NCI-H446 (cell line): ENCODE measurements around the gene KDM4D.
"Not testable (repeated sequence)": the region's sequence is repeated elsewhere in the genome, so short reads cannot be mapped to it uniquely, and the experiment has no call there.

Source experiments
- DNase-seq, 2 experiments: peaks; one replicate each; lab custom pipeline; 2025; lab: John Stamatoyannopoulos, UW

KDM4D gene

GRCh38 chr11:94973099-94973968 is at the start of gene KDM4D, which contains the start of gene CWC15:
Gene KDM4D (plus strand): TSS chr11:94973709. CDS start chr11:94997373, 23,664 bp downstream.
Gene CWC15 (minus strand): TSS chr11:94973556. CDS start chr11:94972185, 1,371 bp downstream.
- peak; percentile 92 to 97 for DNase-seq

- DNase-seq, result no peak
Measured at GRCh38 chr11:94924171-94924572, 49.3 kb upstream of the KDM4D start.

DNA sequence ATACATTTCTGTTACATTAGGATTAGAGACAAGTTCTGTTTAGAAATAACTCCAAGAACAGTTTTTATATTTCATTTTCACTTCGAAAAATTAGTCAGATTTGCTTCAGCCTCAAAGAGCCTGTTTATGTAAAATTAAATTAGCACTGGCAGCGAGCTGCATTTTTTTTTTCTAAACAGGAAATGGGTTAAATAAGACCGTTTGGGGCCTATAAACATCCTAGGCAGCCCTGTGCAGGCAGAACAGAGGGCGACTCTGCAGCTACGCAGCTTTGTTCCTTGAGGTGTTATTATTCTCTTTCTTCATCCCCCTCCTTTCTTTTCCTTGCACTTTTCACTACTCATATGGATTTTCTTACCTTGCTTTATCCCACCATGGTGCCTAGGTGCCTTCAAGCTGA is 48.9 kb upstream of the KDM4D start:
- DNase-seq, result no peak

DNA sequence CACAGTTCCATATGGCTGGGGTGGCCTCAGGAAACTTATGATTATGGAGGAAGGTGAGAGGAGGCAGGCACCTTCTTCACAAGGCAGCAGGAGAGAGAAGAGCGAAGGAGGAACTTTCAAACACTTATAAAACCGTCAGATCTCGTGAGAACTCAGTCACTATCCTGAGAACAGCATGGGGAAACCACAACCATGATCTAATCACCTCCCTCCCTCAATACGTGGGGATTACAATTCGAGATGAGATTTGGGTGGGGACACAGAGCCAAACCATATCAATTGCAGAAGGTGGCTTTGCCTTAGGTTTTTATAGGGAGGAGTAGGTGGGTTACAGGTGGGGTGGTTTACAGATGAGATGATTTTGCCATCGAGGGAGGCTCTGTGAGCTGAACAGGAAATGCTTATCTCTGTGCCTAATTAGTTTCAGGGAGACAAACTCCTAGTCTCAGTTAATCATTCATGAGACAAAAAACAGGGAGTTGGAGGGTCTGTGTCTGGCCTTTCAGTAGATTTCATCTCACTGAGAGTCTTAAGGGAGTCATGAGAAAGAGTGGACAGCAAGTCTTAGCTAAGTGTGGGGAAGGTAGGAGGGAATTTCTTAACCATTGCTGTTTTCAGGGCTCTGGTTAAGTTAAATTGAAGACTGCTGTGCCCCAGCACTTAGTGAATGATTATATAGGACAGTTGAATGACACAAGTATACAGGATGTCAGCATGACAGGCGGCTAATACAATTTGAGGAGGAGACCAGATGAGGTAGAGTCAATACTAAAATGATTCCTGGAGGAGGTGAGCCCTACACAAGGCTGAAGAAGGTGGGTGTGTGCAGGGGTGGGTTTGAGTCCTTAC is 47.9 kb upstream of the KDM4D start:
- DNase-seq, result no peak

GRCh38 chr11:94926271-94926625 is 47.3 kb upstream of the KDM4D start:
- no peak for DNase-seq

DNA sequence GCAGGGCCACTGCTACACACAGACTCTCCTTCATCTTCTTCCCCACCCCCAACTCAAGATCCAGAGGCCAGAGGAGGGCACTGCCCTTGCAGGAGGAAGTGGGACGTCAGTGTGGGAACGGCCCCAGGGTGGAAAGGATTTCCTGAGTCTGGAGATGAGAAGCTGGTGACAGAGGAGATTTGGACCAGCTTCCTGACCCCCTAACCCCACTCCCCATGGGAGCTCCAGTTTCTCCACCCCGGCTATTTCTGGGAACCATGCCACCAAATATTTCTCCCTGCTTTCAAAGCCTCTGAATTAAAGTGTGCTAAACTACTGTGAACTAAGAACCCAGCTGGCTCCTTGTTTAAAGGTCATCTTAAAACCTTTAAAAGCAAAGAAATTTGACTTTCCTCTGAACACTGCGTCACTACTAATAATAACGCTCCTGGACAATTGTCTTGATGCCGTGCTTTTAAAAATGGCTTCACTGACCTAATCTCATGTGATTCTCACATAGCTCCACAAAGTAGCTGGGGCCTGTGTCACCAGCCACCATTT is 46.7 kb upstream of the KDM4D start:
- DNase-seq, result no peak

- DNase-seq, result no peak
Measured at GRCh38 chr11:94928117-94928990, 45.2 kb upstream of the KDM4D start.

DNA sequence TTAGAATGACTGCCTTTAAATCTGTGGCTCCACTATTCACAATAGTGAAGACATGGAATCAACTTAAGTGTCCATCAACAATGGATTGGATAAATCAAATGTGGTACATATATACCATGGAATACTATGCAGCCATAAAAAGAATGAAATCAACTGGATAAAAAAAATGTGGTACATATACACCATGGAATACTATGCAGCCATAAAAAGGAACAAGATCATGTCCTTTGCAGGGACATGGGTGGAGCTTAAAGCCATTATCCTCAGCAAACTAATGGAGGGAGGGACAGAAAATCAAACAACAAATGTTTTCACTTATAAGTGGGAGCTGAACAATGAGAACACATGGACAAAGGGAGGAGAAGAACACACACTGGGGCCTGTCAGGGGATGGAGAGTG is 41.4 kb upstream of the KDM4D start:
- DNase-seq, result not testable (repeated sequence)

DNA sequence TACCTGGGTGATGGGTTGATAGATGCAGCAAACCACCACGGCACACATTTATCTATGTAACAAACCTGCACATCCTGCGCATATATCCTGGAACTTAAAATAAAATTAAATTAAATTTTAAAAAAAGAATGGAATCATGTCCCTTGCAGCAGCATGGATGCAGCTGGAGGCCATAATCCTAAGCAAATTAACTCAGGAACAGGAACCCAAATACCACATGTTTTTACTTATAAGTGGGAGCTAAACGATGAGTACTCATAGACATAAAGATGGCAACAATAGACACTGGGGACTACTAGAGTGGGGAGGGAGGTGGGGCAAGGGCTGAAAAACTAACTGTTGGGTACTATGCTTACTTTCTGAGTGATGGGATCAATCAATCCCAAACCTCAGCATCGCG is 41.0 kb upstream of the KDM4D start:
- DNase-seq, result no peak

DNA sequence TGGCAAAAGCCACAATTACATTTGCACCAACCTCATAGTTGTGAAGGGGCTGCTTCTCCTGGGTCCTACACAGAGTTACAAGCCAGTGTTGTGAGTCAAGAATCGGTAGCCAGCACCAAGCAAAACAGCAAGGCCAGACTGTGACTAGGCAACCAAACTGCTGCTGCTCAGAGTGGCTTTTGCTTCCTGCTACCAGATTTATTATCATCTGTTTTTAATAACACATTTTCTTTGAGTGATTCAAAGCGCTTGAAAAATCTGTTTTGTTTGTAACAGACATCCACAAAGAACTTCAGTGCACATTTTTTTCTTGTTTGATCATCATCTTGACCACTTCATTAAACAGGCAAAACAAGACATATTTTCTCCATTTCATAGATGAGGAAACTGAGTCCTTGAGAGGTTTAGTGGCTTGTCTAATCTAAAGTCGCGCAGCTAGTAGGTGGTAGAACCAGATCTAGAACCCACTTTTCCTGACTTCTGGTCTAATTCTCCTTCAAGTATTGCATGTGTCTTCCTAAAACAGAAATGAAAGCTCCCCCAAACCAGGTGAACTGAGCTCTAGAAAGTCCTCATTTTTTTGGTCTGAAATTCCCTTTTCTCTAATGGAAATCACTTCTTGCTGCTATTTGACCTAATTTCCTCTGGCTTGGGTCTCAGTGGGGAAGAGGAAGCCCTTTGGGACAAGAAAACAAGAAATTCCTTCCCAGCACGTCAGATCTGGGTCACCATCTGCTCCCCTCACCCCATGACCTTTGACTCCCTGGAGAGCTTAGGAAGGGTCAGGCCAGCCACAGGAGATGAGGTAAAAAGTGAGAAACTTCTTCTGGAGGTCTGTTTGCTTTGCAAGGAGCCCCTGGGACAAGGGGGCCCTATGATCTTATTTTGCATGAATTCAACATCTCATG is 40.0 kb upstream of the KDM4D start:
- peak in 1 of 2 experiments; percentile 12 for DNase-seq

DNA sequence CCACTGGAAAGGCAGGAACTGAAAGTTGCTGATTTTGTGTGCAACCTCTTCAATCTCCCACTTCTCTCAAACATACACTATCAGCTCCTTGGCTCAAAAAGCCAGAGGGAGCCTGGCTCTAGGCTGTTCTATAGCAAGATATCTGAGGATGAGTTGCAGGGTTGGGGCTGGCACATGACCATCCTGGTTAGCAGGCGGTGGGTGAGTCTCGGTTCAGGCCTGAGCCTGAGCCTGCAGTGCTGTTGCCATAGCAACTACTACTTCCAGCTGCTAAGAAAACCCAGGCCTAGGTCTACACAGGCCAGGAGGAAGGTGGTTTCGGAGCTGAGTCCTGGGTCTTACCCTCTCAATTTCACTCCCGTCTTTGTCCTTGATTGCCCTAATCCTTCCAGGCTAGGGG is 39.1 kb upstream of the KDM4D start:
- peak in 1 of 2 experiments; percentile 66 for DNase-seq

GRCh38 chr11:94934846-94935245 is 38.7 kb upstream of the KDM4D start:
- DNase-seq, result no peak

DNA sequence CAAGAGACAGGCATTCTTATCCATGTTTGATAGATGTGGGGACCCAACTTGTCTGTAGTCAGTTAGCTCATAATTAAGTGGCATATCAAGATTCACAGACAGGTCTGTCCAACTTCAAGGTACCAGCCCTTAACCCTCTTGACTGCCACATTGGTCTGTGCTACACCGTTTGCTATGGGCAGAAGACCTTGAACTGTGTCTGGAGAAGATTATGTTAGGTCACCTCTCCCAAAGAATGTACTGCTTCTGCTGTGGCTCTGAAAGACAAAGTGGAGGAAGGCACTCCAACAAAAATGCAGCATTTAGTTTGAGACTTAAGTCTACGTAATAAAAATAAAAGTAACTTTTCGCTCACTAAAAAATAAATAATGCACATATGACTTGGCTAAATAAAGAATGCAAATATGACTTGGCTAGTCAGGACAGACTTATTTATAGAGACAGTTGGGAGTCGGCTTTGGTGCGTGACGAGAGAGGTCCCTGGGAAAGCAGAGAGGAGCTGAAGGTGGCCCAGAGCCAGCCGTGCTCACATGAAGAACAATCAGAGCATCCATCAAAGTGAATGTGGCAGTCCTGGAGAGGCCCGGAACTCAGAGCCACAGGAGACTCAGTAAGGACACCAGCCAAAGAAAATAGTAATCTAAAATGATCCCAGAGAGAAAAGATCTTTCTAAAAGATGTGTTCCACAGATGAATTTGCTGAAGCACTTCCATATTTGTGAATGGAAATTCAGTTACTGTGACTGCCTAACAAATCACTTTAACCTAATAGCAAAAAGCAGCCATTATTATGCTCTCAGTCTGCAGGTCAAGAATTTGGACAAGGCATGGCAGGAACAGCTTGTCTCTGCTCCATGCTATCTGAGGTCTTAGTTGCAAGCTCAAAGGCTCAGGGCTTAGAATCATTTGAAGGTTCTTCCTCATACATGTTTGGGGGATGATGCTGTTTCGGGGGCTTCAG is 35.1 kb upstream of the KDM4D start:
- DNase-seq, result peak; percentile 84 to 91

DNA sequence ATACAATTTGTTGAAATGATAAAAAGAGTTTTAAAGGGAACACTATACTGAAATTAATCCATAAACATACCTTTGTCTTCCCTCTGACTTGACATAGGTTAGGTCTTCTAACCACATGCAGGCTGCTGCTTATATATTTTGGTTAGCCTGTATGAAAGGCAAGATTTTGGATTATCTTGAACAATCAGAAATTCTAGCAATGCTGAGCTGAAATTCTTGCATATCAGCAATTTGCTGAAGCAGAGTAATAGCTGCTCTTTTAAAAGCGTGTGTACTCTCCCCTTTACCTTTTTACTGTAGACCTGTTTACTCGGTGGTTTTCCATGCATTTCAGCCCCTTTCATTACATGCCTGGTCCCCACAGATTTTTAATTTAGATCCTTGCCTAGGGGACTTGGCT is 34.2 kb upstream of the KDM4D start:
- no peak for DNase-seq

DNA sequence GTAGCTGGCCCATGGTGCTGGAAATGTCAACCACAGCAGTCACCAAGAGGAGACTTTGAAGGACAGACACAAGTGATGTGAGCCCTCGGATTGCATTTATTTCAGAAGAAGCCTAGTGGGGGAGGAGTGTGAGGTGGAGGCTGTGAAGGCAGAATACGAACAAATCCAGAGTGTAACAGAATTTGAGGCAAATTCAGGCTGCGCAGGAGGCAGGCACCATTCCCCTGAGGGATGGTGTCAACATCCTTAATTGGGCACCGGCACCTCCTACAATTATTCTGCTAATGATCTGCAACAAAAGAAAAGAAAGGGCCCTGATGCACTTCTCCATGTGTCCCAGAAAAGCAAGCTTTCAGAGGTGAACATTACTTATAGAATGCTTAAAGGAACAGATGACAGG is 32.4 kb upstream of the KDM4D start:
- no peak for DNase-seq

DNA sequence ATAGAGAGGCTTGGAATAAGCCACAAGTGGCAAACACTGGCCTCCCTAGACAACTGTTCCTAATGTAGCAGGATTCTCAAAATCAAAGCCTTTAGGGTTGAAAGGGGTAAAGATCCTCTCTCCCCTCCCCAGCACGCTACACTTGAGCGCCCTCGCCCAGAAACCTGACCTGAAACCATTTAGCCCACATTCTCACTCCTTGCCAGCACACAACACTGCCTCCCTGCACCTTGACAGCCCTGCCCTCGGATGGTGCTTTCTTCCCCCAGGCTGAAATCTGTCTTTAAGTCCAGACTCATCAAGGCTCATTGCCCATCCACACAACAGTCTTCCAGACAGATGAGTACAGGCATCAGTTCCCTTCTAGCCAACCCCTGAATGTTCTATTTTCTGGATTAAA is 26.7 kb upstream of the KDM4D start:
- no peak for DNase-seq

GRCh38 chr11:94948070-94948617 is 25.4 kb upstream of the KDM4D start:
- DNase-seq, result no peak

DNA sequence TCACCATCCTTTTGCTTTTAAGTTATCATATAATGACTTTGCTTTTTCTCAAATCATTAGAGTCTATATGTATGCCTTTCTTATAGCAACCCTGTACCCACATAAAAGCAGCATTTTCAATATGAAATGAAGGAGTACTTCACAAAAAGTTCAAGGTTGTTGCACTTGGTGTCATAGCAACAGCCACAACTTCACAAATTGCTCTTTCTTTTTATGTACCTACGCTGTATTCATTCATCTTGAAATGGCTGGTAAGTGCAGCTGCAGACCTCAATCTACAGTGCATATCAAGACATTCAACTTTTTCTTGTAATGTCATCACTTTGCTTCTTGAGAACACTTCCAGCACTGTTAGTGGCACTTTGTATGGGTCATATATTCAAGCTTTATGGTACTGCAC is 18.8 kb upstream of the KDM4D start:
- no peak for DNase-seq

DNA sequence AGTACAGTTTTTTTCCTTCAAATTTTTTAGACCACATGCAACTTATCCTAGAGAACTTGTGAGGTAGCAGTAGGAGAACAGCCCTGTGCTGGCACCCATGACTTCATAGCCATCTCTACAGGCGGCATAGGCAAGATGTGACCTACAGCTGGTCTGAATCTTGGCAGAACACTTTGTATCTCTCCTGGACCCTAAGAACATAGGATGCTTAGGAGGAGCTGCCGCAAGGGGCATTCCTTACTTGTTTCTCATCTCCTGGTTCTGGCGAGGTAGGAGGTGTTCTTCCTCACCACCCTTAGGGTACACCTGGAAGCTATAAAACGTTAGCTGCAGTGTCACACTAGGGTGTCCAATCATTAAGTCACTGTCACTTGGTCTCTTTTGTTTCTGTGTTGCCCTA is 16.5 kb upstream of the KDM4D start:
- DNase-seq, result no peak
